A549 treated with dexamethasone at 1 μM for 4 hours (cell line): Measurements from ENCODE around the gene CXCL1. TPM values are rescaled to one million over a fixed set of nuclear protein-coding genes. Genes with fewer than 3 reads are reported as not detected.

Experiments
- total RNA-seq: library from RNA; stranded (reverse); fragments of 200-300 nt; extraction: Qiagen RNA extraction; gene quantifications from 5 replicates; pipeline ENCODE4 v1.2.3, GENCODE V29; 2022

Gene CXCL1
- 3.8 to 6.0 TPM (median 4.3 TPM) in 5 replicates for total RNA-seq

DNA sequence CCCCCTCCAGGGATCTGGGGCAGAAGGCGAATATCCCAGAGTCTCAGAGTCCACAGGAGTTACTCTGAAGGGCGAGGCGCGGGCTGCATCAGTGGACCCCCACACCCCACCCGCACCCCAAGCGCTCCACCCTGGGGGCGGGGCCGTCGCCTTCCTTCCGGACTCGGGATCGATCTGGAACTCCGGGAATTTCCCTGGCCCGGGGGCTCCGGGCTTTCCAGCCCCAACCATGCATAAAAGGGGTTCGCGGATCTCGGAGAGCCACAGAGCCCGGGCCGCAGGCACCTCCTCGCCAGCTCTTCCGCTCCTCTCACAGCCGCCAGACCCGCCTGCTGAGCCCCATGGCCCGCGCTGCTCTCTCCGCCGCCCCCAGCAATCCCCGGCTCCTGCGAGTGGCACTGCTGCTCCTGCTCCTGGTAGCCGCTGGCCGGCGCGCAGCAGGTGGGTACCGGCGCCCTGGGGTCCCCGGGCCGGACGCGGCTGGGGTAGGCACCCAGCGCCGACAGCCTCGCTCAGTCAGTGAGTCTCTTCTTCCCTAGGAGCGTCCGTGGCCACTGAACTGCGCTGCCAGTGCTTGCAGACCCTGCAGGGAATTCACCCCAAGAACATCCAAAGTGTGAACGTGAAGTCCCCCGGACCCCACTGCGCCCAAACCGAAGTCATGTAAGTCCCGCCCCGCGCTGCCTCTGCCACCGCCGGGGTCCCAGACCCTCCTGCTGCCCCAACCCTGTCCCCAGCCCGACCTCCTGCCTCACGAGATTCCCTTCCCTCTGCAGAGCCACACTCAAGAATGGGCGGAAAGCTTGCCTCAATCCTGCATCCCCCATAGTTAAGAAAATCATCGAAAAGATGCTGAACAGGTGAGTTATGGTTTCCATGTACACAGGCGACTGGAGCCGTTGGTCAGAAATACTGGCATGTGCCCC, at the start of gene CXCL1:
TSS of gene CXCL1 (plus strand) at position 264 of the 926 bp plus-strand sequence. CDS start at position 342, 78 bp downstream.

DNA sequence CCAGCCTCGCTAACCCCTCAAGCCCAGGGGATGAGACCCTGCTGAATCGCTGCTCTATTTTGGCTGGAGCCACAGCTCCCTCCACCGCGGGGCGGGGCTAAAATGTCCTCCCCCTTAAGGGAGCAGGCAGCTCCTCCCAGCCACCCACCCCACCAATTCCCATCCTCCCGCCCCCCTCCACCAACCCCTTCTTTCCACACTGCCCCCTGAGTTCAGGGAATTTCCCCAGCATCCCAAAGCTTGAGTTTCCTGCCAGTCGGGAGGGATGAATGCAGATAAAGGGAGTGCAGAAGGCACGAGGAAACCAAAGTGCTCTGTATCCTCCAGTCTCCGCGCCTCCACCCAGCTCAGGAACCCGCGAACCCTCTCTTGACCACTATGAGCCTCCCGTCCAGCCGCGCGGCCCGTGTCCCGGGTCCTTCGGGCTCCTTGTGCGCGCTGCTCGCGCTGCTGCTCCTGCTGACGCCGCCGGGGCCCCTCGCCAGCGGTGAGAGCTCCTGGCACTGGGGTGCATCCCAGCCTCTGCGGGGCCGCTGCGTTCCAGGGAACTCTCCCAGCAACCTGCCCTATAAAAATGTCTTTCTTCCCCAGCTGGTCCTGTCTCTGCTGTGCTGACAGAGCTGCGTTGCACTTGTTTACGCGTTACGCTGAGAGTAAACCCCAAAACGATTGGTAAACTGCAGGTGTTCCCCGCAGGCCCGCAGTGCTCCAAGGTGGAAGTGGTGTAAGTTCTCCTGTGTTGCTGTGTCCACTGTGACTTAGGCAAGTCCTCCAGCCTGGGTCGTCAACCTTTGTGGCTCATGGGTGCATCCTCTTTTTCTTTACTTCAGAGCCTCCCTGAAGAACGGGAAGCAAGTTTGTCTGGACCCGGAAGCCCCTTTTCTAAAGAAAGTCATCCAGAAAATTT, 32.6 kb upstream of the CXCL1 start, which contains the start of gene CXCL6:
TSS of gene CXCL6 (plus strand) at position 306 of the 907 bp plus-strand sequence. CDS start at position 379, 73 bp downstream.

DNA sequence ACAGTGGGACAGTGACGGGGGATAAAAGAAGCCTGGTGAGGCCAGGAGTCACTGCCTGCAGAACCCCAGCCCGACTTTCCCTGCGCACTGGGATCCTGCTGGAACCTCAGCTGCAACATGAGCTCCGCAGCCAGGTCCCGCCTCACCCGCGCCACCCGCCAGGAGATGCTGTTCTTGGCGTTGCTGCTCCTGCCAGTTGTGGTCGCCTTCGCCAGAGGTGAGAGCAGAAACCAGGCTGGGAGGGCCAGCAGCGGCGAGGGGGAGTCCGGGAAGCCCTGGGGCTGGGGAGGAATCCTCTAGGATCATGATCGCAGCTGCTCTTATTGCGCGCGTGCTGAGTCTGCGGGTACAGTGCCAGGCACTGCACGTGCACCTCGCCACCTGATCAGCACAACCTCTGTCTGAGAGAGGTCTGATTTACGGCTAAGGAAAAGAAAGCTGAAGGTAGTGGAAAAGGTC, 15.9 kb upstream of the CXCL1 start, which contains the start of gene PF4V1:
TSS of gene PF4V1 (plus strand) at position 51 of the 459 bp plus-strand sequence. CDS start at position 118, 67 bp downstream.

Other genes starting within 250 kb of the CXCL1 start
- 0.71 to 0.88 TPM (median 0.81 TPM) in 5 replicates for gene RASSF6, start 249.0 kb upstream of the CXCL1 start, total RNA-seq
- gene CXCL8, start 128.8 kb upstream of the CXCL1 start, total RNA-seq = 3.7 to 9.1 TPM (median 5.3 TPM) in 5 replicates
- not detected in 5 replicates for gene CXCL6, start 32.7 kb upstream of the CXCL1 start, total RNA-seq
- not detected in 5 replicates for gene PF4V1, start 16.1 kb upstream of the CXCL1 start, total RNA-seq
- gene PF4, start 112.6 kb downstream of the CXCL1 start, total RNA-seq = 0.57 to 0.98 TPM (median 0.88 TPM) in 5 replicates
- 0.17 to 0.20 TPM in 2 of 5 replicates, not detected in the others for gene PPBP, start 118.8 kb downstream of the CXCL1 start, total RNA-seq
- gene CXCL5, start 129.3 kb downstream of the CXCL1 start, total RNA-seq = 24.2 to 32.4 TPM (median 25.3 TPM) in 5 replicates
- gene CXCL3, start 169.3 kb downstream of the CXCL1 start, total RNA-seq = 2.4 to 3.7 TPM (median 2.6 TPM) in 5 replicates
- 8.5 to 10.4 TPM (median 9.7 TPM) in 5 replicates for gene CXCL2, start 229.8 kb downstream of the CXCL1 start, total RNA-seq